Mesenchymal stem cell (in vitro differentiated cells and primary cell): ENCODE data around the gene IRX6.

Experiments
- DNase-seq: peaks from one replicate; pipeline ENCODE4 v3.0.0-alpha.2; 2013
- H2AFZ ChIP-seq: one replicate; pipeline ENCODE4 v1.6.1; 2013; ENCODE audit warnings: low read depth, mild to moderate bottlenecking, control low read depth, inconsistent platforms, low read length, moderate library complexity
- H2AK5ac ChIP-seq: 2 replicates; pipeline ENCODE4 v1.6.1; 2013; ENCODE audit warnings: low read length, moderate library complexity, mild to moderate bottlenecking, inconsistent platforms; ENCODE audit not compliant: severe bottlenecking
- H2BK120ac ChIP-seq: one replicate; pipeline ENCODE4 v1.6.1; 2013; ENCODE audit warnings: low read depth, mild to moderate bottlenecking, inconsistent platforms, low read length, moderate library complexity
- H2BK12ac ChIP-seq, 2 experiments: one replicate each; pipeline ENCODE4 v1.6.1; 2013; ENCODE audit warnings: inconsistent platforms in 2 of 2, low read length in 2 of 2, mild to moderate bottlenecking in 2 of 2, moderate library complexity in 2 of 2, control low read depth in 1 of 2
- H2BK15ac ChIP-seq: one replicate; pipeline ENCODE4 v1.6.1; 2013; ENCODE audit warnings: mild to moderate bottlenecking, low read depth, inconsistent platforms; ENCODE audit not compliant: poor library complexity, severe bottlenecking
- H2BK5ac ChIP-seq: 2 replicates; pipeline ENCODE4 v1.6.1; 2013; ENCODE audit warnings: low read depth, mild to moderate bottlenecking, low read length, control low read depth, inconsistent platforms; ENCODE audit not compliant: poor library complexity, severe bottlenecking
- H3K14ac ChIP-seq, 2 experiments: one replicate each; pipeline ENCODE4 v1.6.1; 2013; ENCODE audit warnings: inconsistent platforms in 2 of 2, low read length in 2 of 2, control low read depth in 1 of 2, mild to moderate bottlenecking in 1 of 2, moderate library complexity in 1 of 2
- H3K18ac ChIP-seq, 2 experiments: one replicate each; pipeline ENCODE4 v1.6.1; 2013; ENCODE audit warnings: inconsistent platforms in 2 of 2, low read length in 2 of 2, control low read depth in 1 of 2, low read depth in 1 of 2, mild to moderate bottlenecking in 1 of 2
- H3K23ac ChIP-seq, 2 experiments: one replicate each; pipeline ENCODE4 v1.6.1; 2013; ENCODE audit warnings: inconsistent platforms in 2 of 2, low read length in 2 of 2, mild to moderate bottlenecking in 2 of 2, moderate library complexity in 2 of 2, control low read depth in 1 of 2
- H3K27ac ChIP-seq: 2 replicates; pipeline ENCODE4 v1.5.1; 2013; ENCODE audit warnings: mild to moderate bottlenecking, moderate library complexity, low read length, control low read depth, inconsistent platforms; ENCODE audit not compliant: poor library complexity, severe bottlenecking
- H3K27me3 ChIP-seq, 2 experiments: 2 replicates each; pipeline versions ENCODE4 v1.6.1 to v1.7.0; 2013; ENCODE audit warnings: low read length in 2 of 2, mild to moderate bottlenecking in 2 of 2, moderate library complexity in 2 of 2, control low read depth in 1 of 2, inconsistent platforms in 1 of 2; ENCODE audit not compliant: control insufficient read depth in 1 of 2, insufficient read depth in 1 of 2
- H3K36me3 ChIP-seq, 2 experiments: 2 replicates each; pipeline versions ENCODE4 v1.6.1 to v1.7.0; 2013; ENCODE audit warnings: low read length in 2 of 2, control low read depth in 1 of 2, inconsistent platforms in 1 of 2, low read depth in 1 of 2, mild to moderate bottlenecking in 1 of 2; ENCODE audit not compliant: insufficient read depth in 2 of 2, control insufficient read depth in 1 of 2
- H3K4ac ChIP-seq, 2 experiments: one replicate each; pipeline ENCODE4 v1.6.1; 2013; ENCODE audit warnings: inconsistent platforms in 2 of 2, low read length in 2 of 2, mild to moderate bottlenecking in 2 of 2, moderate library complexity in 2 of 2, control low read depth in 1 of 2, low read depth in 1 of 2
- H3K4me1 ChIP-seq: 2 replicates; pipeline ENCODE4 v1.6.1; 2013; ENCODE audit warnings: low read depth, low read length, control low read depth; ENCODE audit not compliant: control insufficient read depth, insufficient read depth
- H3K4me2 ChIP-seq: 2 replicates; pipeline ENCODE4 v1.6.1; 2013; ENCODE audit warnings: low read length, mild to moderate bottlenecking, inconsistent platforms; ENCODE audit not compliant: poor library complexity, severe bottlenecking
- H3K4me3 ChIP-seq, 2 experiments: 2 replicates each; pipeline versions ENCODE4 v1.5.1 to v1.7.0; 2013; ENCODE audit warnings: low read length in 2 of 2, mild to moderate bottlenecking in 2 of 2, control low read depth in 1 of 2, low read depth in 1 of 2; ENCODE audit not compliant: insufficient read depth in 1 of 2
- H3K79me1 ChIP-seq: replicated peaks from 2 replicates; pipeline ENCODE4 v1.6.1; 2013; ENCODE audit warnings: mild to moderate bottlenecking, control low read depth, low read length, inconsistent platforms; ENCODE audit not compliant: poor library complexity, severe bottlenecking
- H3K9ac ChIP-seq: 2 replicates; pipeline ENCODE4 v1.7.0; 2013; ENCODE audit warnings: mild to moderate bottlenecking, low read length, moderate library complexity
- H3K9me3 ChIP-seq: 2 replicates; pipeline ENCODE4 v1.7.0; 2013; ENCODE audit warnings: mild to moderate bottlenecking, low read length; ENCODE audit not compliant: control insufficient read depth
- H4K8ac ChIP-seq: one replicate; pipeline ENCODE4 v1.6.1; 2013; ENCODE audit warnings: inconsistent platforms, mild to moderate bottlenecking, low read length, moderate library complexity
- H4K91ac ChIP-seq: one replicate; pipeline ENCODE4 v1.6.1; 2013; ENCODE audit warnings: mild to moderate bottlenecking, low read length, inconsistent platforms
- whole genome bisulfite sequencing: methylation state at CpG from one replicate; pipeline ENCODE4 v1.1.7; 2013; ENCODE audit warnings: mixed read lengths; 5-methylcytosine and 5-hydroxymethylcytosine counted together

IRX6 gene

GRCh38 chr16:55369151-55369550, 45.1 kb downstream of the IRX6 start:
- H3K27me3 ChIP-seq: peaks cover 0 to 34% of the 10 kb centered on the region in 2 experiments
- H2BK12ac ChIP-seq: no peak overlapping the region
- no peaks in the 10 kb centered on the region for H3K36me3 ChIP-seq
- H3K23ac ChIP-seq: no peak overlapping the region
- no peak for DNase-seq
- no peak overlapping the region for H2BK120ac ChIP-seq
- no peaks in the 10 kb centered on the region for H3K79me1 ChIP-seq
- no peak overlapping the region for H2BK15ac ChIP-seq
- no peaks in the 10 kb centered on the region for H3K9me3 ChIP-seq
- H4K91ac ChIP-seq: no peak overlapping the region
- WGBS: 71% methylated on average over 5 of the region's 5 CpGs
- no peak overlapping the region for H2AK5ac ChIP-seq
- no peak overlapping the region for H3K4ac ChIP-seq
- H2AFZ ChIP-seq: no peak overlapping the region
- H3K4me2 ChIP-seq: no peak overlapping the region
- no peak overlapping the region for H4K8ac ChIP-seq
- no peak overlapping the region for H3K14ac ChIP-seq
- no peak overlapping the region for H3K18ac ChIP-seq
- H3K27ac ChIP-seq: no peak overlapping the region
- H2BK5ac ChIP-seq: no peak overlapping the region
- no peak overlapping the region for H3K4me3 ChIP-seq
- no peak overlapping the region for H3K9ac ChIP-seq
- H3K4me1 ChIP-seq: peaks cover 2% of the 10 kb centered on the region

- Histone ChIP-seq H2BK120ac (no peak overlapping the region), H4K91ac (no peak overlapping the region), H2BK5ac (no peak overlapping the region), H3K9ac (no peak overlapping the region), H4K8ac (no peak overlapping the region), H3K23ac (no peak overlapping the region), H2AFZ (no peak overlapping the region), H3K4ac (no peak overlapping the region), H3K14ac (no peak overlapping the region), H3K36me3 (no peaks in the 10 kb centered on the region), H3K4me3 (no peak overlapping the region), H3K18ac (no peak overlapping the region), H2BK15ac (no peak overlapping the region), H2AK5ac (no peak overlapping the region), H2BK12ac (no peak overlapping the region), H3K4me2 (peak overlapping the region; percentile 46), H3K27me3 (peaks cover 0 to 23% of the 10 kb centered on the region in 2 experiments), H3K27ac (no peak overlapping the region), H3K4me1 (peaks cover 2% of the 10 kb centered on the region), H3K9me3 (no peaks in the 10 kb centered on the region), H3K79me1 (no peaks in the 10 kb centered on the region)
- DNase-seq: no peak
- 20% methylated on average over 25 of the region's 26 CpGs for whole genome bisulfite sequencing
These were observed 46.9 kb downstream of the IRX6 start for GRCh38 chr16:55370762-55371482.

- Histone ChIP-seq H3K4me3 (no peak overlapping the region), H2BK120ac (no peak overlapping the region), H3K18ac (no peak overlapping the region), H4K91ac (no peak overlapping the region), H3K79me1 (no peaks in the 10 kb centered on the region), H3K4ac (no peak overlapping the region), H3K14ac (no peak overlapping the region), H4K8ac (no peak overlapping the region), H2AFZ (no peak overlapping the region), H3K27me3 (peaks cover 0 to 35% of the 10 kb centered on the region in 2 experiments), H3K27ac (no peak overlapping the region), H3K4me2 (no peak overlapping the region), H3K4me1 (peaks cover 2% of the 10 kb centered on the region), H2BK15ac (no peak overlapping the region), H3K36me3 (no peaks in the 10 kb centered on the region), H2BK12ac (no peak overlapping the region), H2BK5ac (no peak overlapping the region), H3K23ac (no peak overlapping the region), H3K9ac (no peak overlapping the region), H2AK5ac (no peak overlapping the region), H3K9me3 (no peaks in the 10 kb centered on the region)
- 79% methylated on average over 7 of the region's 12 CpGs for whole genome bisulfite sequencing
- no peak for DNase-seq
These were observed 48.9 kb downstream of the IRX6 start for GRCh38 chr16:55372792-55373488.

GRCh38 chr16:55373489-55373832, 49.5 kb downstream of the IRX6 start:
- H3K79me1 ChIP-seq: no peaks in the 10 kb centered on the region
- H3K27me3 ChIP-seq: peaks cover 0 to 36% of the 10 kb centered on the region in 2 experiments
- H3K36me3 ChIP-seq: no peaks in the 10 kb centered on the region
- no peak overlapping the region for H2BK12ac ChIP-seq
- no peak overlapping the region for H3K4me3 ChIP-seq
- no peaks in the 10 kb centered on the region for H3K9me3 ChIP-seq
- H2AK5ac ChIP-seq: no peak overlapping the region
- no peak overlapping the region for H3K27ac ChIP-seq
- no peak overlapping the region for H2BK15ac ChIP-seq
- H3K4me1 ChIP-seq: peaks cover 2% of the 10 kb centered on the region
- H3K9ac ChIP-seq: no peak overlapping the region
- no peak overlapping the region for H2AFZ ChIP-seq
- H4K8ac ChIP-seq: no peak overlapping the region
- DNase-seq: no peak
- no peak overlapping the region for H2BK120ac ChIP-seq
- H4K91ac ChIP-seq: no peak overlapping the region
- no peak overlapping the region for H3K4me2 ChIP-seq
- no peak overlapping the region for H2BK5ac ChIP-seq
- no peak overlapping the region for H3K14ac ChIP-seq
- H3K4ac ChIP-seq: no peak overlapping the region
- H3K23ac ChIP-seq: no peak overlapping the region
- H3K18ac ChIP-seq: no peak overlapping the region
